Nephron progenitor cell (in vitro differentiated cells): ENCODE results near the gene CLDN34.

Experiments
- DNase-seq: peaks from one replicate; pipeline ENCODE4 v3.0.0; 2021
- H3K27ac Mint-ChIP-seq: 2 replicates; pipeline ENCODE4 v1.8.0; 2021; ENCODE audit warnings: mild to moderate bottlenecking, moderate library complexity, mixed read lengths
- H3K27me3 Mint-ChIP-seq: 2 replicates; pipeline ENCODE4 v1.8.0; 2021; ENCODE audit warnings: mild to moderate bottlenecking, low read depth, mixed read lengths; ENCODE audit not compliant: poor library complexity
- H3K36me3 Mint-ChIP-seq: 2 replicates; pipeline ENCODE4 v1.8.0; 2021; ENCODE audit warnings: low read depth, mixed read lengths
- H3K4me1 Mint-ChIP-seq: 2 replicates; pipeline ENCODE4 v1.8.0; 2021; ENCODE audit warnings: mixed read lengths
- H3K4me3 Mint-ChIP-seq: 2 replicates; pipeline ENCODE4 v1.8.0; 2021; ENCODE audit warnings: mild to moderate bottlenecking, moderate library complexity, mixed read lengths
- H3K9me3 Mint-ChIP-seq: 2 replicates; pipeline ENCODE4 v1.8.0; 2021; ENCODE audit warnings: mild to moderate bottlenecking, moderate library complexity, mixed read lengths
- CTCF ChIP-seq: fragments of 200-600 bp; sonication (generic); IDR thresholded peaks from 2 replicates; pipeline ENCODE4 v1.5.0; 2021; ENCODE audit warnings: antibody characterized with exemption

The CLDN34 gene

GRCh38 chrX:10006770-10007169 lies 39.6 kb downstream of the CLDN34 start:
- Mint-ChIP-seq H3K4me3 (no peak overlapping the region), H3K36me3 (no peaks in the 10 kb centered on the region)
- TF ChIP-seq CTCF: no peak

GRCh38 chrX:10007621-10008020 lies 40.5 kb downstream of the CLDN34 start:
- no peak overlapping the region for H3K27ac Mint-ChIP-seq
- peaks cover 53% of the 10 kb centered on the region for H3K9me3 Mint-ChIP-seq
- no peak for DNase-seq

More at GRCh38 chrX:10006770-10007169, 39.6 kb downstream of the CLDN34 start:
- Mint-ChIP-seq H3K27me3 (no peaks in the 10 kb centered on the region), H3K9me3 (peaks cover 54% of the 10 kb centered on the region), H3K27ac (no peak overlapping the region), H3K4me1 (peaks cover 24% of the 10 kb centered on the region)
- no peak for DNase-seq

GRCh38 chrX:10008483-10009056 lies 41.4 kb downstream of the CLDN34 start:
- Mint-ChIP-seq H3K9me3 (peaks cover 59% of the 10 kb centered on the region), H3K27ac (no peak overlapping the region), H3K4me1 (peaks cover 37% of the 10 kb centered on the region), H3K36me3 (peaks cover 4% of the 10 kb centered on the region), H3K27me3 (no peaks in the 10 kb centered on the region), H3K4me3 (no peak overlapping the region)
- no peak for DNase-seq
- TF ChIP-seq CTCF: no peak

More at GRCh38 chrX:10007621-10008020, 40.5 kb downstream of the CLDN34 start:
- peaks cover 30% of the 10 kb centered on the region for H3K4me1 Mint-ChIP-seq
- H3K27me3 Mint-ChIP-seq: no peaks in the 10 kb centered on the region
- H3K4me3 Mint-ChIP-seq: no peak overlapping the region
- no peak for TF ChIP-seq CTCF
- H3K36me3 Mint-ChIP-seq: no peaks in the 10 kb centered on the region

GRCh38 chrX:10009741-10010140 lies 42.6 kb downstream of the CLDN34 start:
- peak overlapping the region; percentile 34 for H3K4me3 Mint-ChIP-seq
- no peak for DNase-seq
- H3K36me3 Mint-ChIP-seq: peaks cover 4% of the 10 kb centered on the region
- H3K9me3 Mint-ChIP-seq: peaks cover 62% of the 10 kb centered on the region
- H3K27ac Mint-ChIP-seq: peak overlapping the region; percentile 51
- no peak for TF ChIP-seq CTCF
- peaks cover 42% of the 10 kb centered on the region for H3K4me1 Mint-ChIP-seq
- H3K27me3 Mint-ChIP-seq: no peaks in the 10 kb centered on the region

- no peak for DNase-seq
- no peak for TF ChIP-seq CTCF
- Mint-ChIP-seq H3K9me3 (peaks cover 54% of the 10 kb centered on the region), H3K4me3 (no peak overlapping the region), H3K27me3 (no peaks in the 10 kb centered on the region), H3K4me1 (peaks cover 42% of the 10 kb centered on the region), H3K27ac (no peak overlapping the region), H3K36me3 (peaks cover 4% of the 10 kb centered on the region)
These were observed 43.5 kb downstream of the CLDN34 start for GRCh38 chrX:10010686-10011085.

- Mint-ChIP-seq H3K4me1 (peaks cover 42% of the 10 kb centered on the region), H3K36me3 (peaks cover 4% of the 10 kb centered on the region), H3K27ac (peak overlapping the region; percentile 33), H3K9me3 (peaks cover 50% of the 10 kb centered on the region), H3K27me3 (no peaks in the 10 kb centered on the region), H3K4me3 (no peak overlapping the region)
- no peak for TF ChIP-seq CTCF
- DNase-seq: no peak
These were observed 44.2 kb downstream of the CLDN34 start for GRCh38 chrX:10011261-10011931.
